GM19455 (cell line): ENCODE results near the gene PCDH9.

Experiments used
- ATAC-seq: cut with Tn5 transposase; IDR thresholded peaks from one replicate; pipeline ENCODE4 v1.9.1; 2021; ENCODE audit not compliant: unreplicated experiment

Gene PCDH9

DNA sequence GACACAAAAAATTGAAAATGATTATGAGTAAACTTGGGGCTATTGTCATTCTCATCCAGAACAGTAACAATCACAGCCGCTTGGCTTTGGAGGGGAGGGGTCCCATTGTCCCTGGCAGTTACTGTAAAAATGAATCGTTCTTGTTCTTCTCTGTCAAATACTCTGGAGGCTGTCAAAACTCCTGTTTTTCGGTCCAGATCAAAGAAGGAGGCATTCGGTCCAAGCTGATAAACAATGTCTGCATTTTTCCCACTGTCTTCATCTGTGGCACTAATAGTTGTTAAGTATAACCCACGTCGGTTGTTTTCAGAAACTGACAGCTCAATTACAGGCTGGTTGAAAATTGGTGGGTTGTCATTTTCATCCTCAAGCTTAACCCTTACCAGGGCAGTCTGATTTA is 3.4 kb downstream of the PCDH9 start:
- ATAC-seq = no peak

DNA sequence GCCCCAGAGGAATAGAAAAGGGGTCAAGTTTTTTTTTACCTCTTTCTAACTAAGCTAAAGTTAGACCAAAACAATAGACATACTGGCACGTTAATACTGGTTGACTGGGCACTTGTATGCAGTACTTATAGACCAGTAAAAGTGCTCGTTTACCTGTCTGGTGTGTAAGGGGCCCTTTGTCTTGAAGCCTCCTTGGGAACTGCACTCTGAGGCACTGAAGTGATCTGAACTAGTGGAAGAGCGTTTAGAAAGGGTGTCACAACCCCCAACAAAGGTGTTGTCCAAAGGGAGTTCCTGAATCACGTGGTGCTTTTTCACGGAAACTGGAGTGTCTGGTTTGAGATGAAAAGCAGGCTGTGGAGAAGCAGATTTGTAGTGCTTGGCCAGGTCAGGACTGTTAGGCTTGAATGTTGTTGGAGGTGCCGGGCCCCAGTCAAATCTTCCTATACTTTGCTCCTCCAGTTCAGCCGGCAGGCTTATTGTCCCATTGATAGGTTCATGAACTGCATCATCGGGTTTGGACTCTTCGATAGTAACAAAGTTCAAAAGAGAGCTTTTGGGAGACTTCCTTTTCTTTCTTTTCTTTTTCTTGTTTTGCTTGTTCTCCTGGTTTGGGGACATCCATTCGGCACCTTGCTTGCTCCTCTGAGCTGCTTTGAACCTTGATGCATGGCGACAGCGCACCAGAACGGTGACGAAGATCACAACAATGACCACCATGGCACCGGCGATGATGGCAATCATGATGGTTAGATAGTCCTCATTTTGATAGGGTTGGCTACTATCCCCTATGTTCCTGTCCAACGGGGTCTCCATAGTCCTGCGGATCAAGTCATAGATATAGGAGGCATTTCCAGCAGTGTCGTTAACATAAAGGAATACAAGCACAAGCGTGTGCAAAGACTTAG is 4.6 kb downstream of the PCDH9 start:
- ATAC-seq = no peak

DNA sequence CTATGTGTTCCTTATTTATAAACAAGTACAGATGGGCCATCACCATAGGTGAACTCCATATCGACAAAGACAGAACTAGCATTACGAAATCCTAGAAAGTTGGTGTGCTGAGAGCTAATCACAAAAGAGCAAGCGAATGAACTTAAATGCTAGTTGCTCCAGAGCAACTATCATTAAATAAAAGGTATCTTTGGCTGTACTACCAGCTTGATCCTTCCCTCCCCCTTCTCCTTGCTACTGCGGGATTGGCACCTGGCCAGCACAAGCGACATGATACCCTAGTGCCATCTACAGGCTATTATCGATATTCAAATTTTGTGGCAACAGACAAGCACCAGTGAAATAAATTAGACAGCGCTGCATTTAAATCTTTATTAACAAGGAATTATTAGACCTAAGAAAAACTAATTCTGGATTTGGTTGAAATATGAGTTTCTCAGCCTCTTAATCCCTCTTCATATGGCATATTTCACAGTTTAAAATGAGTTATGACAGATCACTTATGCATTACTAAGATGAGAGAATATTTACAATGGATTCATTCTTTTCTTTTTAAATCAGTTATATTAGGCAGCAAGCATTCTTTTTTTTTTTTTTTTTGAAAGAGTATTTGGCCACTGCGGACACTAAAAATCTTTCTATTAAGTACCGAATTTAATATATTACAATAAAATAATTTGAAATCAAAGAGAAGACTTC is 5.8 kb downstream of the PCDH9 start:
- no peak for ATAC-seq

DNA sequence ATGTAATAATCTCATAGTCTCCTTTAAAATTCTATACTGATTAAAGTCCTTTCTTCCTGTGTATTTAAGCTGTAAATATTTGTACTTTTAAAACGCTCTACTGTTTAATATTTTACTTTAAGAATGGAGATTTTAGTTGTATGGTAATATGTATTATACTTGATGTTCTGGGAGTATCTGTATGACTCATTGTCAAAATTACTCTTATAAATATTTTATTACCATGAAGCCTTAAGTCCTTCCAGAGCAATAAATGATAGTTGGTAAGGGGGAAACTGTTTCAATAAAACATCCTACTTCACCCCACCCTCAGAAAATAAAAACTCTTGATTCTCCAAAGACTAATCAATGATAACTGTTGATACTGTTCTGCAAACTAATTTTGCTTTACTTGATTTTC is 6.4 kb downstream of the PCDH9 start:
- ATAC-seq = no peak

DNA sequence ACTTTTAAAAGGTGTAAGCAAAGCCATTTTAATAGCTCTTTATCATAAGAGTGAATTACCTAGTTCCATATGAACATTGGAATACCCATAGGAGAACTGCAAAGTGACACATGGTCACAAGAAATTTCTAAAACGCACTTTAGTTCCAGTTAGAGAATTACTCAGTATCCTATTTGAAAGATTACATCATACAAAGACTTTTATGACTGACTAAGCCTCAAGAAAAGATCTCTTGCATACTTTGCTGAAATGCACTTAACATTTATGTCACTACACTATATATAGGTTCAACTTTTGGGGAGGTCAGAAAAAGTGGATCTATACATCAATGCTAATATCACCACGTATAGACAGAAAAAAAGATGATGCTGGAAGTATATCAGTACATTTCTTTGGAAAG is 7.1 kb downstream of the PCDH9 start:
- no peak for ATAC-seq

DNA sequence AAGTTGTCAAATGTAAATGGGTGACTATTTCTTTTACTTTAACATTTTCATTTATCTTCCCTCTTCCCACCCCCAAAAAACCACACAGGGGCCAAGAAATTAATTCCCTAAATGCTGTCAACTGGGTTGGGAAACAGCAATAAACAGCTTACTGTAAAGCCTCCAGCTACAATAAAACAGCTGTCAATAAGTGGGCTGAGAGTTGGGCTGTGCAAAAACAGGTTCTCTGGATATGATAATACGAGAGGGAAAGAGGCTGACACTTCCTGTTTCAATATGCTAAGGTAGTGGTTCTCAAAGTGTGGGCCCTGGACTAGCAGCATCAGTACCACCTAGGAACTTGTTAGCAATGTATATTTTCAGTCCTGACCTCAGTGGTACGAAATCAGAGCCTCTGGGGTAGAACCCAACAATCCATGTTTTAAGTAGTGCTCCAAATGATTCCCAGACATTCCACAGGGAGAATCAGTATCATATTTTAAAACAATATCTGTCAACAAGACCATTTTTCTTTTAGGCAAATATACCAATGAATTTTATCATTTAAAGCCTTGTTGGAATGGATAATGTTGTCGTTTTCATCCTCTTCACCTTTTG is 8.4 kb downstream of the PCDH9 start:
- ATAC-seq = no peak

DNA sequence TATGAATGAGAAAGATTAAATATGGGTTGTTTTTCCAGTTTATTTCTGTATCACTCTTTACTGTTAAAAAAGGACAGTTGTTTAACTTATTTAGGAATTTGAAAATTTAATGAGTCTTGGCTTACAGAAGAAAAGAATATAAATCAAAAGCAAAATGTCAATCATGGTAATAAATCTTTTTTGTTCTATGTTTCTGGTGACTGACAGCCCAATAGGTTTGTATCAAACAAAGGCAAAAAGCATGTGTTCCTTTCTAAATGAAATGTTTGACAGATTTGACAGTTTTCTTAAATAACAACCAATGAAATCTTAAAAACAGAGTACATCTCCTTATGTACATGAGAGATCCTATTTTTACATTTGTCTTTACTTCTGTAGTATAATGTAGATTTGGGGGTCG is 11.0 kb downstream of the PCDH9 start:
- no peak for ATAC-seq

DNA sequence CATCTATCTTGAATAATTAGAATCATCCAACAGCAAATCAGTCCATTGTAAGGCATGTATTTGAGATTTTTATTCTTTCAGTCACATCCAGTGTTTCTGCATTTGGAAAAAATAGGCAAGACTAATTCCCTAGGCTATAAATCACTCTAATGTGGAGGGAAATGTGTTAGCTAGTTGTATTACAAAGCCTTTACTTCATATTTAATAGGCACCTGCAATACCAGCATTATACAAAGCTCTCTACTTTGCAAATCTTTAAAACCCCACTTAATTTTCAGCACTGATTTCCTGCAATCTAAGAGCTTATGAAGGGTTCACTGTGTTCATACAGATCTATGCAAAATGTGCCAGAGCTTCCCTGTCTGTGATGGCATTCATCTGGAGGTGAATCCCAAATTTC is 12.3 kb downstream of the PCDH9 start:
- ATAC-seq = no peak

DNA sequence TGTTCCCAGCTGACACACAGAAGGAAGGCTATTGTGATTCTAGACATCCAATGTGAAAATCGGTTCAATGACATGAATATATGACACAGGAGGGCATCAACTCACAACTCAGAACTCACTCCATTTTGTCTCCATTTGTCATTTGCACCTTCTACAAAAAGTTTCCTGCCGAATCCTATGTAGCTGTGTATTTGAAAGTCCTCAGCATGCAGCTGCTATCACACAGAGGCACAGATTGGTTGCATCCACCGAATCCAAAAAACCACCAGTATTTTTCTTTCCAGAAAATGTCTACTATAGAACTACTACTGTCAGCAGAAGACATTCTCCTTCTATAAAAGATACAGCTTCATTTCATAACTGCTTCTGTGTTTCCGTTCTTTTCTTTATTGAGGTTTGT is 13.3 kb downstream of the PCDH9 start:
- ATAC-seq = no peak

DNA sequence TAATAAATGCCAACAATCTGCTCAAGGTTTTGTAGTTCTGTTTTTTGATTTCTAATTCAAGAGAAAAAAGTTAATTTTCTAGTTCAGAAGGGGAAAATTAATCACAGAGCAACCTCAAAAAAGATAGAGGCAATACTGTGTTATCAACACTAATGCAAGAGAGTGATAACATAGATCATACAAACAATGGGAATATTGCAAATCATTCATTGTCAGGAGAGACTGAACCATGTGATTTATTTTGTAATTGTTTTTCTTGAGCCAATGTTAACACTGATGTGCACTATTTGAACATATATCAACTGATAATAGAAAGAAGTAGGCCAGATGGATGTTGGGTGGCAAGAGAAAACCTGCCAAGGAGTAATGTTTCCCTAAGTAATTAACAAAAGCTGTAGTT is 19.9 kb downstream of the PCDH9 start:
- ATAC-seq = no peak

DNA sequence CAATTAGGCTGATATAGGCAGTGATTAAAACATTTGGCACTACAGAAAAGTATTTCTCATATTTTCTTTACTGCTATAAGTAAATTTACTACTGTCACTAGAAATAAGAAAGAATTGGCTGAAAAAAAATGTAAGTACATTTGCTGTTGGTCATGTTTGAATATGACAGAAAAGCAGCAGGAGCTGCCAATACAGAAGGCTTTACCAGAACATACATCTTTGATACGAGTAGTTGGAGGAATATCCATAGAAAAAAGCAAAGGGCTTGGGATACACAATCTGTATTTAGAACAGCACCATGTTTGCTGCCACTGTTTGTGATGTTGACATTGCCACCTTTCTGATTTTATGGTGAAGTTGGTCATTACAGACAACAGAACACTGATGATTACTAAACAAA is 21.6 kb downstream of the PCDH9 start:
- ATAC-seq = no peak

DNA sequence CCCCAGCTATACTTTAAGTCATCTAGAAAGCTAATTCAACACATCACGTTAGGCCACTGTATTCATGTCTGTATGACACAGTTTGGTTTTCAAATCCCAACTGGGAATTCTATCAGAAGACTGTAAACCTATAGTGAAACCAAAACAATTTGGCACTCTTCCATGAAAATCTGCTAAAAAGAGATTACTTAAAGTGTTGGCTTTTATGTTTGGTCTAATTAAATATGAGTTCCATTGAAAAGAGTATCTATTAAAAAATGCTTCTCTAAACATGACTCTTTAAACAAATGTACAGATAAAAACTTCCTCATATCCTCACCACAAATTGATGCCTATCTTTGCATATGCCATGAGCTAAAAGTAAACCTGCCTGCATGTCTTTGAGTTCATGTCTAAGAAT is 25.4 kb downstream of the PCDH9 start:
- ATAC-seq = no peak

DNA sequence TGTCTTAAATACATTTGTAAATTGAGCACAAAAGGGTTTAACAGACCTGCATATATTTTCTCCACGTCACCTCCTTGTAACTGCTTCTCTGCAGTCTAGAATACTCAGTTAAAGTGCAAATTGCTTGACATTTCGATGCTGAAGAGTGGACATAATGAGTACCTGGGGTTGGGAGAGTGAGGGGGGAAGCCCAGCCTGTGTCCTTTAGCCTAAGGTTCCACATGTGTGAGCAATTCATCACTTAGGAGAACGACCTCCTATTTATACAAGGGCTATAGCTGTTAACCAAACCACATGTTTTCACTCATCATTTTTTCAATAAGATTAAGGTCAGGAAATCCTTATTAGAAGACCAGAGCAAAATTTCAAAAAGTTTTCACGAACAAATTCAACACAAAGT is 29.5 kb downstream of the PCDH9 start:
- no peak for ATAC-seq

DNA sequence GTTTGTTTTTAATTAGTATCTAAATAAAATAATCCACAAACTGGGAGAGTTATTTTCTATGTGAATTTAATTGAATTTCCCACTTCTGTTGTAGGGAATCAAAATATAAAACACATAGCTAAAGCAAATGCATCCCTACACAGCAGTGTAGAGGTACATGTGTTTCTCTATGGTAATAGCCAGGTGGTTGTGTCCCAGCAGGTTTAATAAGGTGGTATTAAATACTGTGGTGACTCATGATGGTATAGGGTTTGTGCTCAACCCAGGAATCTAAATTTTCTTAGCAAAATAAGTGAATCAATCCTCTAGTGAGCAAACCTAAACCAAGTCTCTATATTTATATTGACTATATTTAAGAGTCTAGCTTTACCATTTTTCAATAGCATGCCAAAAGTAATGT is 30.0 kb downstream of the PCDH9 start:
- no peak for ATAC-seq

DNA sequence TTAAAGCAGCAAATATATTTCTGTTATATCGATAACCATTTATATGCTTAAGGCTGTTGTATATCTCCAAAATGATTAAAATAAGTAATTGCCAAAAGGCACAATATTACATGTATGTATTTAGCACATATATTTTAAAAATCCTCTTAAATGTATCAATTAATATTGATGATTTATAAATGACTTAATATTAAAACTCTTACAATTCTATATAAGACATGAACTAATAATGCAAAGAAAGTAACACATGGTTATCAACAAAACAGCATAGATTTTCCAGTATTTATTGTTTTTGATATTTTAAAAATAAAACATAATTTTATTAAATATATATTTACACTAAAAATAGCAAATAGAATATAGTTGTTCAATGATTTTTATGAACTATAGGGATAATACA is 32.4 kb downstream of the PCDH9 start:
- ATAC-seq = no peak

DNA sequence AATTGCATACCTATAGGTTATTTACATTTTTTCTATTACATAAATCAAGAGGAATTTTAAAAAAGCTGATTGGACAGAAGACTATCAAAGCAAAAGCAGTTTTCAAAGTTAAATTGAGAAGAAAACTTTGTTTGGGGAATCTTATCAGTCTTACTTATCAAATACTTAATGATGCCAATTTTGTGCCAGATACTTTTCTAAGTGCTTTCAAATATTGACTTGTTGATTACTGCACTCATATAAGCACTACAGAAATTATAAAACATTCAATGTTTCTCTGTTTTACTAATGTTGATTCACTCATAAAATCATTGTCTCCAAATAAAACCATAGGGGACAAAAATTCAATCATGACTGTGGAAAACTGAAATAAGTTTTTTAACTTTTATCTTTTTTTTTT is 36.2 kb downstream of the PCDH9 start:
- ATAC-seq = no peak

DNA sequence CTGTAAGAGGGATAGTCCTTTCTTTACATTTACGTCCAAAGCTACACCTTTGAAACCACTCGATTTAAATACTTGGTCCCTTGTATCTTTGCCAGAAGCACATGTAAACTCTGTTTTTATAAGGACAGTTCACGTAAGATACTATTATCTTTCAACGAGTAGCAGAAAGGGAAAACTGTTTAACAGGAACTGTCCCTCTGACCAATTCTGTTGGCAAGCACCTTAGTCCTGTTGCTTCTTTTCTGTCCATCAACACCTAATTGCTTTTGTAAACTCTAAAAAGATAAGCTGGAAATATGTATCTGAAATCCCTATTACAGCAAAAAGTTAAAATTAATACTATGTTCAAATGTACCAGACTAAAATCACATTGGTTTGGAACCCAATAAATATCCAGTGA is 37.4 kb downstream of the PCDH9 start:
- ATAC-seq = no peak

DNA sequence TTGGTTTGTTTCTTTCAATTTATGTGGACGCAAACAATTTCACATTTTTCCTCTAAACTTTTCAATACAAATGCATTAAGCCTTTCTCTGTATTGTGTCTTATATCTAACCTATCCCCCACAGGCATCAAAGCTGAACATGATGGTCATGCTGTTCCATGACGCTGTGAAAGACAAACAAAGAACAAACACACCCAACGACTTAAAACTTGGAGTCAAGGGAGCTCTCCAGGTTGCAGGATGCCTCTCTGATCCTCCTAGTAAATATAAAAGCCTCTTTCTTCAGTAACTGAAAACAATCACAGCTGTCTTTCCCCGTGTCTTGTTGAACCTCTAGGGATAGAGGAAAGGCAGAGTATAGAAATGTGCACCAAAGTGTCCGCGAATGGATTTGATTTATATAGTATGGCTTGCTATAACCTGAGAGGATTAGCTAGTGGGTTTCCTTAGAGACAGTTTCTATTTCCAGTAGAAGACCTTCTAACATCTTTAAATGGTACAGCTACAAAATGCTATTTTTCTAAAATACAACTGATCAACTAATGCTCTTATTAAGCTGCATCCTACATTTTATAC is 43.1 kb downstream of the PCDH9 start:
- ATAC-seq = no peak

DNA sequence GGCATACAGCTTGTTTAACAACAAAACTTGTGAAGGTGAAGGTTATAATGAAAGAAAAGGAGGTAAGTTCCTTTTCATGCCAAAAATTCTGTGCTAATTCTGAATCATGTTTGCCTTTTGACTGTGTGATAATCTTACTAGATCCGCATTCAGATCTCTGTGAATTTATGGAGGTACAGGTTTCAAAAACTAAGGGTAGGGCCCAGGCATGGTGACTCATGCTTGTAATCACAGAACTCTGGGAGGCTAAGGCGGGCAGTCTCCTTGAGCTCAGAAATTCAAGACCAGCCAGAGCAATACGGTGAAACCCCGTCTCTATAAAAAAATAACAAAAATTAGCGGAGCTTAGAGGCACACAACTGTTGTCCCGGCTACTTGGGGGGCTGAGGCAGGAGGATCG is 45.9 kb downstream of the PCDH9 start:
- ATAC-seq = no peak

DNA sequence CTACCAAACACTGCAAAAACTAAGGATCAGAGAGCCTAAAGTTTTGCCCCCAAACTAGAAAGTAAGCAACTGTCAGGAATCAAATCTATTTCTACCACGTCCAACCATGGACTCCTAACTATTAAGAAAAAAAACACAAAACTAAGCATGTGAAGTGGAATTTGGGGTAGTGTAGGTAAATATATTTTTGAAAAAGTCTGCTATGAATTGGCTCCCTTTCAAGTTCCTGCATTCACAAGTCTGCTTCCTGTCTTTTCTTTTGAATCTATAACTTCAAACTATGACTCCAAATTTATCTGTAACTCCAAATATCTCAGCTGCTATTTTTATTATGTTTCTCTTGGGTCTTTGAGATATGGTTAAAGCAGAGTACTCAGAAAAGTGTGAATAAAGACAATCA is 47.0 kb downstream of the PCDH9 start:
- ATAC-seq = no peak

DNA sequence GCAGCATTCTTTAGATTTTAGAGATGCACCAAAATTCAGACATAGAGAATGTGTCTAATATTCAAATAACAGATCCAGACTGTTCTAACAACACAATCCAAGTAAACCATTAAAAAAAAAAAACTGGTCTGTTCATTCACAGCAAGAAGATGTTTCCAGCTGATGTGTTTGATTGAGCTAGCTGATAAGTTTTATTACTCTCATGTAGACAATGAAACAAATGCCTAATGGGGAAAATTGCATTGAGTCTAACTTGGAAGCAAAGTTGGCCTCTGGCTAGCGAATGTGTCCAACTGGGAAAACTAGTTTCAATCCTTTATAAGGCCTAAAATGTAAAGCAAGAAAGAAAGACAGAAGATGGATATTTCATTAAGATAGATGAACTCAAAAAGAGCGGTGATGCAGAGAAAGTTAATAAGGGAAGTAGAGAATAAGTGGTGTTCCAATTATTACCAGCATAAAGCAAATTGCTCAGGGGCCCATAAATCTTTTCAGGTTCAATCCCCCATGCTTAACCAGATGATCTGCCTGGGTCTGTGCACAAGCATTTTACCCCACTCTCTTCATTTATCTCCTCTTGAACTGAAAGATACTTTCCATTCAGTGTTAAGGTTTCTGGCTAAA is 54.2 kb downstream of the PCDH9 start:
- ATAC-seq = no peak
